IMR-90 (cell line): ENCODE measurements around the gene HCRTR2.

Source experiments
- CTCF ChIP-seq: conservative IDR thresholded peaks from 2 replicates; pipeline ENCODE4 v1.5.1; 2012; ENCODE audit warnings: mild to moderate bottlenecking, low read depth, low read length, improper control_type of control experiment
- FOS ChIP-seq: fragments of 150-350 bp; IDR thresholded peaks from 2 replicates; pipeline ENCODE4 v1.6.1; 2016; ENCODE audit warnings: low read depth, low read length
- SMC3 ChIP-seq: fragments of 150-350 bp; IDR thresholded peaks from 2 replicates; pipeline ENCODE4 v1.6.1; 2016; ENCODE audit warnings: low read depth, mild to moderate bottlenecking, antibody characterized with exemption, low read length, moderate library complexity
- TF ChIP-seq, protein P1 (sequence below): fragments of 150-350 bp; IDR thresholded peaks from 2 replicates; pipeline ENCODE4 v1.6.1; 2017; ENCODE audit warnings: mild to moderate bottlenecking, antibody characterized with exemption, low read length, low read depth

DNA sequence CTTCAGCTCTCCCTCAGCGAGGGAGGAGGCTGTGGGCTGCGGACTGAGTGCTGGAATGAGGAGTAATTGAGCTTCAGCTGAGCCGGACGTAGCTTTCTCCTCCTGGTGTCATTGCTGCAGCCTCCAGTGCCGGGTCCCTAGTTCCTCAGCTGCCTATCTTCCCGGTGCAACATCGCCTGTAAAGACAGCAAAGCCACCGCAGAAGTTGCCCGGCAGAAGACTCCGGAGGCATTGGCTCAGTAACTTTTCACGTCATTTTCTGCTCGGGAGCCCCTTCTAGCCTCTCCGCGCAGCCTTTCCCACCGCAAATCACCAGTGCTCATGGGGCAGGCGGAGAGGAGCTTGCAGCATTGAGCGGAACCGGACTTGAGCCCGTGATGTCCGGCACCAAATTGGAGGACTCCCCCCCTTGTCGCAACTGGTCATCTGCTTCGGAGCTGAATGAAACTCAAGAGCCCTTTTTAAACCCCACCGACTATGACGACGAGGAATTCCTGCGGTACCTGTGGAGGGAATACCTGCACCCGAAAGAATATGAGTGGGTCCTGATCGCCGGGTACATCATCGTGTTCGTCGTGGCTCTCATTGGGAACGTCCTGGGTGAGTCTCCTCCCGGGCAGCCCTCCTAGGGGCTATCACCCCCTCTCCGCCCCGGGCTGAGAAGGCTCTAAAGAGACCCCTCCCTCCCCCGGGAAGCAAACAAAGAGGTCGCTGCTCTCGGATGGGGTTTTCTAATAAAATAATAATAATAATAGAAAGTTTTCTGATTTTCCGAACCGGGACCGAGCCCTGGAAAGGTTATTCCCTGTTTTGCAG lies at the start of gene HCRTR2:
- TF ChIP-seq FOS: no peak
- TF ChIP-seq SMC3: no peak
- TF ChIP-seq CTCF: no peak
- TF ChIP-seq, protein P1, sequence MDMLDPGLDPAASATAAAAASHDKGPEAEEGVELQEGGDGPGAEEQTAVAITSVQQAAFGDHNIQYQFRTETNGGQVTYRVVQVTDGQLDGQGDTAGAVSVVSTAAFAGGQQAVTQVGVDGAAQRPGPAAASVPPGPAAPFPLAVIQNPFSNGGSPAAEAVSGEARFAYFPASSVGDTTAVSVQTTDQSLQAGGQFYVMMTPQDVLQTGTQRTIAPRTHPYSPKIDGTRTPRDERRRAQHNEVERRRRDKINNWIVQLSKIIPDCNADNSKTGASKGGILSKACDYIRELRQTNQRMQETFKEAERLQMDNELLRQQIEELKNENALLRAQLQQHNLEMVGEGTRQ: no peak
